Hepatocyte (in vitro differentiated cells): ENCODE results near the gene B4GALT2. TPM values are rescaled to one million over a fixed set of nuclear protein-coding genes. Genes with fewer than 3 reads are reported as not detected.

Experiments
- DNase-seq: peaks from one replicate; pipeline ENCODE4 v3.0.0-alpha.2; 2016; ENCODE audit warnings: low spot score
- H2AFZ ChIP-seq: fragments of 200-600 bp; sonication (generic); 2 replicates; pipeline ENCODE4 v1.6.0; 2016; ENCODE audit warnings: antibody characterized with exemption, mild to moderate bottlenecking
- H3K27ac ChIP-seq: fragments of 200-600 bp; sonication (generic); 2 replicates; pipeline ENCODE4 v1.5.1; 2016; ENCODE audit warnings: mild to moderate bottlenecking
- H3K27me3 ChIP-seq: fragments of 200-600 bp; sonication (generic); 2 replicates; pipeline ENCODE4 v1.6.1; 2016
- H3K36me3 ChIP-seq: fragments of 200-600 bp; sonication (generic); replicated peaks from 2 replicates; pipeline ENCODE4 v1.5.1; 2016; ENCODE audit warnings: low read depth; ENCODE audit not compliant: insufficient read depth
- H3K4me1 ChIP-seq: fragments of 200-600 bp; sonication (generic); 2 replicates; pipeline ENCODE4 v1.5.1; 2016; ENCODE audit warnings: mild to moderate bottlenecking, moderate library complexity; ENCODE audit not compliant: insufficient read depth
- H3K4me2 ChIP-seq: fragments of 200-600 bp; sonication (generic); 2 replicates; pipeline ENCODE4 v1.6.0; 2016
- H3K4me3 ChIP-seq: fragments of 200-600 bp; sonication (generic); 2 replicates; pipeline ENCODE4 v1.5.1; 2016; ENCODE audit warnings: mild to moderate bottlenecking
- H3K79me2 ChIP-seq: fragments of 200-600 bp; sonication (generic); 2 replicates; pipeline ENCODE4 v1.6.0; 2017; ENCODE audit warnings: mild to moderate bottlenecking
- H3K9me2 ChIP-seq: fragments of 200-600 bp; sonication (generic); replicated peaks from 2 replicates; pipeline ENCODE4 v1.6.0; 2017; ENCODE audit warnings: mild to moderate bottlenecking; ENCODE audit not compliant: insufficient read depth
- H3K9me3 ChIP-seq: fragments of 200-600 bp; sonication (generic); 2 replicates; pipeline ENCODE4 v1.5.1; 2016; ENCODE audit warnings: low read depth, mild to moderate bottlenecking
- H4K20me1 ChIP-seq: fragments of 200-600 bp; sonication (generic); 2 replicates; pipeline ENCODE4 v1.6.0; 2016; ENCODE audit warnings: mild to moderate bottlenecking; ENCODE audit not compliant: insufficient read depth, poor library complexity, severe bottlenecking
- EZH2 ChIP-seq: fragments of 200-600 bp; sonication (generic); IDR thresholded peaks from 2 replicates; pipeline ENCODE4 v1.6.1; 2016; ENCODE audit warnings: antibody characterized with exemption, mild to moderate bottlenecking, borderline replicate concordance
- EZH2phosphoT487 ChIP-seq: fragments of 200-600 bp; sonication (generic); IDR thresholded peaks from one replicate; pipeline ENCODE4 v1.6.1; 2018; ENCODE audit warnings: antibody characterized with exemption, mild to moderate bottlenecking, low read depth, moderate library complexity; ENCODE audit not compliant: unreplicated experiment, severe bottlenecking
- WGBS: methylation state at CpG from one replicate; pipeline ENCODE4 v1.1.6; 2016; ENCODE audit warnings: low lambda C conversion rate; ENCODE audit errors: missing lambda C conversion rate; 5-methylcytosine and 5-hydroxymethylcytosine counted together
- polyA plus RNA-seq: library from polyadenylated mRNA; unstranded; fragments of >200 nt; fragmentation: Nextera tagmentation; extraction: Ambion mirVana; gene quantifications from 2 replicates; pipeline ENCODE4 v1.2.1, GENCODE V29; 2016
- total RNA-seq: library from RNA; depleted of rRNA; stranded (reverse); fragments of >200 nt; gene quantifications from 2 replicates; pipeline ENCODE4 v1.2.3, GENCODE V29; 2014
- TF ChIP-seq, protein P1 (sequence below): fragments of 200-600 bp; sonication (generic); IDR thresholded peaks from 2 replicates; pipeline ENCODE4 v1.5.1; 2016; ENCODE audit warnings: antibody characterized with exemption, mild to moderate bottlenecking; ENCODE audit not compliant: poor library complexity

Gene B4GALT2
- total and polyA plus RNA-seq, 2 experiments from 2014 or later = 48.2 to 68.8 TPM

DNA sequence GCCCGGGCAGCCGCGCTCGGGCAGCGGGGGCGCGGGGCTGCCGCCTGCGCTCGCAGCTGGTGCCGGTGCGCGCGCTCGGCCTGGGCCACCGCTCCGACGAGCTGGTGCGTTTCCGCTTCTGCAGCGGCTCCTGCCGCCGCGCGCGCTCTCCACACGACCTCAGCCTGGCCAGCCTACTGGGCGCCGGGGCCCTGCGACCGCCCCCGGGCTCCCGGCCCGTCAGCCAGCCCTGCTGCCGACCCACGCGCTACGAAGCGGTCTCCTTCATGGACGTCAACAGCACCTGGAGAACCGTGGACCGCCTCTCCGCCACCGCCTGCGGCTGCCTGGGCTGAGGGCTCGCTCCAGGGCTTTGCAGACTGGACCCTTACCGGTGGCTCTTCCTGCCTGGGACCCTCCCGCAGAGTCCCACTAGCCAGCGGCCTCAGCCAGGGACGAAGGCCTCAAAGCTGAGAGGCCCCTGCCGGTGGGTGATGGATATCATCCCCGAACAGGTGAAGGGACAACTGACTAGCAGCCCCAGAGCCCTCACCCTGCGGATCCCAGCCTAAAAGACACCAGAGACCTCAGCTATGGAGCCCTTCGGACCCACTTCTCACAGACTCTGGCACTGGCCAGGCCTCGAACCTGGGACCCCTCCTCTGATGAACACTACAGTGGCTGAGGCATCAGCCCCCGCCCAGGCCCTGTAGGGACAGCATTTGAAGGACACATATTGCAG lies 42.4 kb upstream of the B4GALT2 start:
- Histone ChIP-seq H3K27me3 (peaks cover 14% of the 10 kb centered on the region), H3K9me3 (no peaks in the 10 kb centered on the region), H3K4me3 (peak overlapping the region; percentile 26), H3K27ac (no peak overlapping the region), H3K4me2 (peak overlapping the region; percentile 94), H3K79me2 (no peaks in the 10 kb centered on the region), H3K9me2 (no peaks in the 10 kb centered on the region), H2AFZ (peak overlapping the region; percentile 31), H3K36me3 (no peaks in the 10 kb centered on the region), H3K4me1 (peaks cover 25% of the 10 kb centered on the region), H4K20me1 (no peaks in the 10 kb centered on the region)
- DNase-seq = peak; percentile 72
- TF ChIP-seq EZH2phosphoT487 (no peak), EZH2 (no peak)
- TF ChIP-seq, protein P1, sequence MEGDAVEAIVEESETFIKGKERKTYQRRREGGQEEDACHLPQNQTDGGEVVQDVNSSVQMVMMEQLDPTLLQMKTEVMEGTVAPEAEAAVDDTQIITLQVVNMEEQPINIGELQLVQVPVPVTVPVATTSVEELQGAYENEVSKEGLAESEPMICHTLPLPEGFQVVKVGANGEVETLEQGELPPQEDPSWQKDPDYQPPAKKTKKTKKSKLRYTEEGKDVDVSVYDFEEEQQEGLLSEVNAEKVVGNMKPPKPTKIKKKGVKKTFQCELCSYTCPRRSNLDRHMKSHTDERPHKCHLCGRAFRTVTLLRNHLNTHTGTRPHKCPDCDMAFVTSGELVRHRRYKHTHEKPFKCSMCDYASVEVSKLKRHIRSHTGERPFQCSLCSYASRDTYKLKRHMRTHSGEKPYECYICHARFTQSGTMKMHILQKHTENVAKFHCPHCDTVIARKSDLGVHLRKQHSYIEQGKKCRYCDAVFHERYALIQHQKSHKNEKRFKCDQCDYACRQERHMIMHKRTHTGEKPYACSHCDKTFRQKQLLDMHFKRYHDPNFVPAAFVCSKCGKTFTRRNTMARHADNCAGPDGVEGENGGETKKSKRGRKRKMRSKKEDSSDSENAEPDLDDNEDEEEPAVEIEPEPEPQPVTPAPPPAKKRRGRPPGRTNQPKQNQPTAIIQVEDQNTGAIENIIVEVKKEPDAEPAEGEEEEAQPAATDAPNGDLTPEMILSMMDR = no peak
- WGBS = 17% methylated on average over 29 of the region's 56 CpGs

DNA sequence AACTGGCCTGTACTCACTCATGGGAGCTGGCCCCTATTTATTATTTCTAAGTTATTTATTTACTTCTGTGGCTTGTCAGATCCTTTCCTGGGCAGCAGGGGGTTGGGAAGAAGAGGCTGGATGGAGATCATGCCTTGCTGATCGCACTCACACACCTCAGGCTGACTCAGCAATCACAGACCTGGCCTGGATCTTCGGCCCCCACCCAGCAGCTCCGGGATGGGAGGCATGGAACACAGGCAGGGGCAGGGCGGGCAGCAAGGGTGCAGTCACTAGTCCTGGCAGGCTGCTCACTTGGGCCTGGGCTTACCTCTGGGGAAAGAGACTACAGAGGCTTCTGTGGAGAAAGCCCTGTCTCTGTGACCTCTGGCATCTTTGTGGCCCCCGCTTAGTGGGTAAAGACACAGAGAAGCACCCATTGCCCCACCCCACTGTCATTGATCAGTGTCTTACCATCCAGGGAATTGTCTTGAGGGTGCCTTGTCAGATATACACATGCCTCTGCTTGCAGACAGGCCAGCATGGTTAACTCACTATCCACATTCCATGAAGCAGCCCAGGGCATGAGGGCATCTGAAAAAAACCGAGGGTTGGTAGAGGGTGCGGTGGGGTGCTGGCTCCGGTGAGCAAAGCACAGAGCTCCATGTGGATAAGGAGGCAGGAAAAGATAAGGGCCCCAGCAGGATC lies 41.7 kb upstream of the B4GALT2 start:
- peaks cover 10% of the 10 kb centered on the region for H3K27me3 ChIP-seq
- no peak overlapping the region for H2AFZ ChIP-seq
- H3K4me3 ChIP-seq = no peak overlapping the region
- TF ChIP-seq EZH2phosphoT487 (no peak), EZH2 (no peak)
- TF ChIP-seq, protein P1 = no peak
- no peaks in the 10 kb centered on the region for H4K20me1 ChIP-seq
- no peak for DNase-seq
- no peaks in the 10 kb centered on the region for H3K36me3 ChIP-seq
- peaks cover 25% of the 10 kb centered on the region for H3K4me1 ChIP-seq
- 87% methylated on average over 8 of the region's 8 CpGs for WGBS
- peak overlapping the region; percentile 94 for H3K4me2 ChIP-seq
- no peaks in the 10 kb centered on the region for H3K79me2 ChIP-seq
- no peaks in the 10 kb centered on the region for H3K9me3 ChIP-seq
- no peak overlapping the region for H3K27ac ChIP-seq
- no peaks in the 10 kb centered on the region for H3K9me2 ChIP-seq

DNA sequence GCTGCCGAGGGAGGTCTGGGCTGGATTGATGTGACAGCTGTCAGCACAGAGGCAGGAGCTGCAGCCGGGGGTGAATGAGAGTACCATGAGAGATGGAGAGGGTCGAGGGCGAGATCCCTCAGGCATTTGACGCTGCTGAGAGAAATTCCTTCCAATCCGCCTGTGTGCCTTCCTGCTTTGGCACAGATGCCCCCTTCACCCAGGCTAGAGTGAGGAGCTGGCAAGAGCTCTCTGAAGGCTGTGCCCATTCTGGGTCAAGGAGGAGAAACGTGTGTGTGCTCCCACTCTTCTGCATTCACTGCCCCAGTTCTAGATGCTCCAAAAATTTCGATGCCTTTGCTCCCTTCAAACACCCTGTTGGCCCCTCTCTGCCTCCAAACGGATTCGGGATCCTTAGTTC lies 40.6 kb upstream of the B4GALT2 start:
- no peak for DNase-seq
- TF ChIP-seq EZH2 = no peak
- TF ChIP-seq EZH2phosphoT487 = no peak
- TF ChIP-seq, protein P1 = no peak
- H3K79me2 ChIP-seq = no peaks in the 10 kb centered on the region
- WGBS = 78% methylated on average over 10 of the region's 10 CpGs
- no peak overlapping the region for H3K27ac ChIP-seq
- H3K9me2 ChIP-seq = no peaks in the 10 kb centered on the region
- no peaks in the 10 kb centered on the region for H3K36me3 ChIP-seq
- no peak overlapping the region for H3K4me3 ChIP-seq
- no peaks in the 10 kb centered on the region for H3K9me3 ChIP-seq
- H4K20me1 ChIP-seq = no peaks in the 10 kb centered on the region
- H2AFZ ChIP-seq = no peak overlapping the region
- H3K4me1 ChIP-seq = peaks cover 19% of the 10 kb centered on the region
- H3K4me2 ChIP-seq = no peak overlapping the region
- peaks cover 5% of the 10 kb centered on the region for H3K27me3 ChIP-seq
